Measurements from ENCODE around the gene CLPX. TPM values are rescaled to one million over a fixed set of nuclear protein-coding genes. Genes with fewer than 3 reads are reported as not detected.
A peak's percentile ranks its signal among the peaks of the same experiment; 100 is the strongest.

CLPX gene
- total and polyA plus RNA-seq, 9 of the 15 experiments (the other 6 are each of a cell fraction or from before 2014, with no cell fraction given): 11.2 to 83.3 (median 51.3) TPM

DNA sequence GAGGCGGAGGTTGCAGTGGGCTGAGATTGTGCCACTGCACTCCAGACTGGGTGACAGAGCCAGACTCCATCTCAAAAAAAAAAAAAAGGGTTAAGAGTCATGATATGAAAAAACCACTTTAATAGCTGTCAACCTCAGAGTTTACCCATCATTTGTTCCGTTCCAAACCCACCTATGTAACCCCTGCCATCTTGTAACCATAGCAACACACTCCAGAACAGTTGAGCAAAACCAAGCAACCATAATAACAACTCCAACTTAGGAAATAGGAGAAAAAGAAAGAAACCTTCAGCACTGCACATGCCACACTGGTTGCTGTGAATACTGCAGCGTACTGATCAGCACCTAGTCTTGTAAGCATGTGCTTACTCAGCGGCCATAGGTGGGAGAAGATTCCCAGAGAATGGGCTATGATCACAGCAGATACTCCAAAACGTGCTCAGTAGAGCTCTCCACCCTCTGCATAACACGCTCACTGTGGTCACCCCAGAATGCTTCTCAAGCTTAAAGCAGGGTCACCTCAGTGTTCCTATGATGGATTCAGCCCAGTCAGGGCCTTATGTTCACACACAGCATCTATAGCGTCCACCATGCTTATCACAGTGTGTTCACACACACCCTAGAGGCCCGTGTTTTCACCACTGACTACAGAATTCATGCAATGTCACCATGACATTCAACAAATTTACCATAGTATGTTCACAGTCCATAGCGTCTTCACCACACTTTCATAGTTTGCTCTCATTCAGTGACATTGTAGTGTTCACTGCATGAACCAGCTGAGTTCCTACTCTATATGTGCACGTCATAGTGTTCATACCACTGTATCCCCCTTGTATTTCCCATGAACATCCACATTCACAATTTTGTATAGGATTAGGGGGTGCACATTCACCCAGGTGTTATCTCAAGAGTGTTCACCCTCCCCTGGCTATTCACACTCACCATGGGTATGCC lies 32.7 kb upstream of the CLPX start (continued):
- peak; percentile 68; the same call in 1 of the 2 replicates for TF ChIP-seq EP300 (IDR thresholded peaks at IDR 0.05; ENCODE audit: low read length)
- TF ChIP-seq TARDBP (IDR thresholded peaks at IDR 0.05): no peak
- TF ChIP-seq, protein P1, sequence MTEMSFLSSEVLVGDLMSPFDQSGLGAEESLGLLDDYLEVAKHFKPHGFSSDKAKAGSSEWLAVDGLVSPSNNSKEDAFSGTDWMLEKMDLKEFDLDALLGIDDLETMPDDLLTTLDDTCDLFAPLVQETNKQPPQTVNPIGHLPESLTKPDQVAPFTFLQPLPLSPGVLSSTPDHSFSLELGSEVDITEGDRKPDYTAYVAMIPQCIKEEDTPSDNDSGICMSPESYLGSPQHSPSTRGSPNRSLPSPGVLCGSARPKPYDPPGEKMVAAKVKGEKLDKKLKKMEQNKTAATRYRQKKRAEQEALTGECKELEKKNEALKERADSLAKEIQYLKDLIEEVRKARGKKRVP (CRISPR knock-in tag; IDR thresholded peaks at IDR 0.05): no peak
- TF ChIP-seq, protein P2, sequence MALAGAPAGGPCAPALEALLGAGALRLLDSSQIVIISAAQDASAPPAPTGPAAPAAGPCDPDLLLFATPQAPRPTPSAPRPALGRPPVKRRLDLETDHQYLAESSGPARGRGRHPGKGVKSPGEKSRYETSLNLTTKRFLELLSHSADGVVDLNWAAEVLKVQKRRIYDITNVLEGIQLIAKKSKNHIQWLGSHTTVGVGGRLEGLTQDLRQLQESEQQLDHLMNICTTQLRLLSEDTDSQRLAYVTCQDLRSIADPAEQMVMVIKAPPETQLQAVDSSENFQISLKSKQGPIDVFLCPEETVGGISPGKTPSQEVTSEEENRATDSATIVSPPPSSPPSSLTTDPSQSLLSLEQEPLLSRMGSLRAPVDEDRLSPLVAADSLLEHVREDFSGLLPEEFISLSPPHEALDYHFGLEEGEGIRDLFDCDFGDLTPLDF (CRISPR knock-in tag; IDR thresholded peaks at IDR 0.05): no peak
- TF ChIP-seq POLR2A (conservative IDR thresholded peaks at IDR 0.05): no peak; the same call in 1 of the 2 replicates
- TF ChIP-seq ZSCAN29 (IDR thresholded peaks at IDR 0.05): no peak
- TF ChIP-seq, protein P3, sequence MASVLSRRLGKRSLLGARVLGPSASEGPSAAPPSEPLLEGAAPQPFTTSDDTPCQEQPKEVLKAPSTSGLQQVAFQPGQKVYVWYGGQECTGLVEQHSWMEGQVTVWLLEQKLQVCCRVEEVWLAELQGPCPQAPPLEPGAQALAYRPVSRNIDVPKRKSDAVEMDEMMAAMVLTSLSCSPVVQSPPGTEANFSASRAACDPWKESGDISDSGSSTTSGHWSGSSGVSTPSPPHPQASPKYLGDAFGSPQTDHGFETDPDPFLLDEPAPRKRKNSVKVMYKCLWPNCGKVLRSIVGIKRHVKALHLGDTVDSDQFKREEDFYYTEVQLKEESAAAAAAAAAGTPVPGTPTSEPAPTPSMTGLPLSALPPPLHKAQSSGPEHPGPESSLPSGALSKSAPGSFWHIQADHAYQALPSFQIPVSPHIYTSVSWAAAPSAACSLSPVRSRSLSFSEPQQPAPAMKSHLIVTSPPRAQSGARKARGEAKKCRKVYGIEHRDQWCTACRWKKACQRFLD (CRISPR knock-in tag; IDR thresholded peaks at IDR 0.05): no peak
- TF ChIP-seq ZNF217 (CRISPR knock-in tag; IDR thresholded peaks at IDR 0.05): no peak
- no peak for TF ChIP-seq ZNF668 (CRISPR knock-in tag; IDR thresholded peaks at IDR 0.05)
- TF ChIP-seq FOS (IDR thresholded peaks at IDR 0.05; ENCODE audit: extremely low read depth, insufficient read length): no peak
- TF ChIP-seq KLF1 (tag; IDR thresholded peaks at IDR 0.05): no peak
- TF ChIP-seq GABPB2 (CRISPR knock-in tag; conservative IDR thresholded peaks at IDR 0.05): no peak
- no peak for TF ChIP-seq XRCC5 (IDR thresholded peaks at IDR 0.05; ENCODE audit: low read depth, low read length)
- TF ChIP-seq TCF7L2 (IDR thresholded peaks at IDR 0.05; ENCODE audit: low read depth, low read length): no peak
- no peak for TF ChIP-seq PYGO2 (tag; IDR thresholded peaks at IDR 0.05)
- TF ChIP-seq HNRNPLL (IDR thresholded peaks at IDR 0.05; ENCODE audit: low read depth, low read length, poor library complexity, severe bottlenecking): no peak
- no peak for TF ChIP-seq CHCHD3 (CRISPR knock-in tag; IDR thresholded peaks at IDR 0.05)
- TF ChIP-seq SMAD1 (IDR thresholded peaks at IDR 0.05; ENCODE audit: low read depth, low read length, partially characterized antibody): no peak
- TF ChIP-seq RFX1 (IDR thresholded peaks at IDR 0.05): peak; percentile 93
- no peak for TF ChIP-seq TAF7 (tag; IDR thresholded peaks at IDR 0.05)
- no peak for TF ChIP-seq ZNF23 (CRISPR knock-in tag; IDR thresholded peaks at IDR 0.05)
- no peak for TF ChIP-seq SREBF1 (IDR thresholded peaks at IDR 0.05; ENCODE audit: borderline replicate concordance, low read depth, low read length)
- peak; percentile 57 for TF ChIP-seq EP400 (IDR thresholded peaks at IDR 0.05)
- 0 out of 2 replicates have a peak, but pooled peaks have one; percentile 24 for TF ChIP-seq ZEB2 (IDR thresholded peaks at IDR 0.05)
- peak in 1 of 2 experiments; percentile 66; a peak in 1 of 3 replicates for TF ChIP-seq CBX3 (IDR thresholded peaks at IDR 0.05; ENCODE audit: borderline replicate concordance in 1 of 2, low read length in 2 of 2)
- no peak for TF ChIP-seq KDM2B (CRISPR knock-in tag; IDR thresholded peaks at IDR 0.05)
- no peak for TF ChIP-seq JUN (IDR thresholded peaks at IDR 0.05; ENCODE audit: borderline replicate concordance, low read depth, low read length)
- TF ChIP-seq JUN (CRISPR knock-in tag; IDR thresholded peaks at IDR 0.05; ENCODE audit: borderline replicate concordance): no peak

Measured in K562 (cell line).